Measurements from ENCODE around the gene TBL1X. TPM values are rescaled to one million over a fixed set of nuclear protein-coding genes. Genes with fewer than 3 reads are reported as not detected.

TBL1X gene
- total and polyA plus RNA-seq, 2 of the 4 experiments (the other 2 are of a cell fraction), result 16.2 to 20.8 TPM

- intact Hi-C loops (cut with micrococcal nuclease) (no loop called here), dilution Hi-C loops (cut with HindIII; ENCODE audit: low sequenced_read_pairs, unreplicated experiment) (no loop called here), in situ Hi-C loops (cut with MboI; ENCODE audit: low sequenced_read_pairs) (no loop called here)
- Histone ChIP-seq H3K27me3 (ENCODE audit: control insufficient read depth, insufficient read depth, low read length) (no peaks in the 10 kb centered on the region), H3K9me1 (ENCODE audit: insufficient read depth, low read length) (peaks cover 4% of the 10 kb centered on the region; the same call in 1 of the 2 replicates), H3K4ac (ENCODE audit: low read depth, low read length) (no peak overlapping the region), H3K4me3 (ENCODE audit: insufficient read depth, low read depth, low read length) (no peak overlapping the region), H2AK5ac (ENCODE audit: low read depth, low read length) (no peak overlapping the region), H2BK15ac (ENCODE audit: low read depth, low read length) (no peak overlapping the region), H4K5ac (ENCODE audit: low read depth, low read length) (no peak overlapping the region), H2BK20ac (ENCODE audit: low read depth, low read length) (no peak overlapping the region), H2AK9ac (replicated peaks; ENCODE audit: low read depth, low read length, poor library complexity) (no peak overlapping the region), H2BK120ac (ENCODE audit: low read depth, low read length) (no peak overlapping the region), H3K27ac (ENCODE audit: insufficient read depth, low read length) (no peak overlapping the region), H3K4me1 (ENCODE audit: control insufficient read depth, insufficient read depth, low read length) (peaks cover 10% of the 10 kb centered on the region), H3K9ac (ENCODE audit: low read depth, low read length) (no peak overlapping the region), H2BK5ac (ENCODE audit: low read depth, low read length, poor library complexity, severe bottlenecking) (no peak overlapping the region), H4K91ac (ENCODE audit: insufficient read depth, low read depth, low read length) (no peak overlapping the region), H3K18ac (ENCODE audit: low read depth, low read length) (no peak overlapping the region), H3K79me1 (ENCODE audit: low read depth in 1 of 2, low read length in 2 of 2) (peaks cover 40 to 63% of the 10 kb centered on the region in 2 experiments), H2AFZ (replicated peaks; ENCODE audit: low read length, poor library complexity) (no peak overlapping the region), H4K8ac (ENCODE audit: low read depth in 2 of 2, low read length in 2 of 2) (no peak overlapping the region), H4K20me1 (ENCODE audit: insufficient read depth, low read length) (peaks cover 19% of the 10 kb centered on the region), H3K36me3 (ENCODE audit: control insufficient read depth, insufficient read depth, low read length) (no peaks in the 10 kb centered on the region; the same call in none of the 2 replicates), H3K9me3 (ENCODE audit: control insufficient read depth, insufficient read depth, low read length) (no peaks in the 10 kb centered on the region; the same call in 1 of the 2 replicates), H3K23ac (ENCODE audit: low read depth, low read length) (no peak overlapping the region), H3K56ac (ENCODE audit: extremely low read depth, insufficient read depth, low read length) (no peak overlapping the region), H3K4me2 (ENCODE audit: low read depth, low read length) (no peak overlapping the region), H3K14ac (replicated peaks; ENCODE audit: low read depth, low read length) (no peak overlapping the region)
- WGBS, 2 experiments (ENCODE audit: extremely low coverage in 2 of 2, insufficient read length in 1 of 2), result 73% methylated on average over 5 of the region's 10 CpGs; no CpG with 5 or more reads in 1 of the 2 experiments
- POLR2A ChIA-PET (ENCODE audit: unreplicated experiment), result no interaction called here
- CTCF ChIA-PET, result interaction anchor here (0.5 kb wide), 1 partner anchor 17 kb away, joined by 5 read pairs; no protein-coding TSS in a partner anchor
- TF ChIP-seq, protein P1, sequence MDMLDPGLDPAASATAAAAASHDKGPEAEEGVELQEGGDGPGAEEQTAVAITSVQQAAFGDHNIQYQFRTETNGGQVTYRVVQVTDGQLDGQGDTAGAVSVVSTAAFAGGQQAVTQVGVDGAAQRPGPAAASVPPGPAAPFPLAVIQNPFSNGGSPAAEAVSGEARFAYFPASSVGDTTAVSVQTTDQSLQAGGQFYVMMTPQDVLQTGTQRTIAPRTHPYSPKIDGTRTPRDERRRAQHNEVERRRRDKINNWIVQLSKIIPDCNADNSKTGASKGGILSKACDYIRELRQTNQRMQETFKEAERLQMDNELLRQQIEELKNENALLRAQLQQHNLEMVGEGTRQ (IDR thresholded peaks at IDR 0.05; ENCODE audit: low read depth, low read length), result no peak
- BruUV-seq (replicated peaks), result no TSS peak
- DNase-seq, result no peak
- no peak for ATAC-seq (ENCODE audit: low read depth)
These were observed 73.7 kb downstream of the TBL1X start for GRCh38 chrX:9538544-9539045.

Data from IMR-90 (cell line).